NCI-H69 (cell line): ENCODE measurements around the gene SNAI1.
A peak's percentile ranks its signal among the peaks of the same experiment; 100 is the strongest.
"Not testable (repeated sequence)": the region's sequence is repeated elsewhere in the genome, so short reads cannot be mapped to it uniquely, and the experiment has no call there.

ENCODE experiments used
- DNase-seq: peaks from one replicate; lab custom pipeline; 2025; lab: John Stamatoyannopoulos, UW

Gene SNAI1

GRCh38 chr20:49982346-49983122, at the start of gene SNAI1:
TSS of gene SNAI1 (plus strand) at chr20:49982980. CDS start at chr20:49983060, 80 bp downstream.
- peak; percentile 91 for DNase-seq

GRCh38 chr20:49935746-49936152, 47.0 kb upstream of the SNAI1 start:
- peak; percentile 54 for DNase-seq

GRCh38 chr20:49936153-49937026, 46.4 kb upstream of the SNAI1 start, which contains the start of gene RNF114:
TSS of gene RNF114 (plus strand) at chr20:49936397. CDS start at chr20:49936413, 16 bp downstream.
- DNase-seq, result peak; percentile 92

GRCh38 chr20:49937027-49937929, 45.5 kb upstream of the SNAI1 start:
- peak; percentile 5 for DNase-seq

GRCh38 chr20:49938173-49939163, 44.3 kb upstream of the SNAI1 start:
- DNase-seq, result peak; percentile 27

GRCh38 chr20:49941456-49941855, 41.3 kb upstream of the SNAI1 start:
- no peak for DNase-seq

GRCh38 chr20:49942303-49942702, 40.5 kb upstream of the SNAI1 start:
- no peak for DNase-seq

GRCh38 chr20:49942942-49943341, 39.8 kb upstream of the SNAI1 start:
- DNase-seq, result no peak

GRCh38 chr20:49945306-49945700, 37.5 kb upstream of the SNAI1 start:
- no peak for DNase-seq

GRCh38 chr20:49945701-49946477, 36.9 kb upstream of the SNAI1 start:
- no peak for DNase-seq

- no peak for DNase-seq
These were observed 34.6 kb upstream of the SNAI1 start for GRCh38 chr20:49948178-49948577.

- DNase-seq, result no peak
These were observed 33.8 kb upstream of the SNAI1 start for GRCh38 chr20:49948809-49949507.

- no peak for DNase-seq
These were observed 31.6 kb upstream of the SNAI1 start for GRCh38 chr20:49951151-49951550.

GRCh38 chr20:49955167-49955566, 27.6 kb upstream of the SNAI1 start:
- DNase-seq, result no peak

GRCh38 chr20:49955830-49956396, 26.9 kb upstream of the SNAI1 start:
- DNase-seq, result not testable (repeated sequence)

GRCh38 chr20:49956689-49957088, 26.1 kb upstream of the SNAI1 start:
- DNase-seq, result no peak

GRCh38 chr20:49957089-49957938, 25.5 kb upstream of the SNAI1 start:
- peak; percentile 1 for DNase-seq

- DNase-seq, result no peak
These were observed 21.4 kb upstream of the SNAI1 start for GRCh38 chr20:49961413-49961812.
